Stomach smooth muscle (tissue), 2 donors: ENCODE data around the gene EPHB4.

ENCODE experiments used
- H3K27ac ChIP-seq: one replicate; pipeline ENCODE4 v1.7.0; 2013; ENCODE audit warnings: mild to moderate bottlenecking, low read length, inconsistent platforms
- H3K27me3 ChIP-seq, 2 donors: one replicate each; pipeline ENCODE4 v1.7.0; 2013; ENCODE audit warnings: low read length in 2 of 2; ENCODE audit not compliant: insufficient read depth in 2 of 2, control insufficient read depth in 1 of 2
- H3K36me3 ChIP-seq, 2 donors: one replicate each; pipeline ENCODE4 v1.7.0; 2013; ENCODE audit warnings: low read length in 2 of 2; ENCODE audit not compliant: control insufficient read depth in 2 of 2, insufficient read depth in 2 of 2
- H3K4me1 ChIP-seq: one replicate; pipeline ENCODE4 v1.7.0; 2013; ENCODE audit warnings: low read length; ENCODE audit not compliant: control insufficient read depth, insufficient read depth
- H3K4me3 ChIP-seq, 2 donors: one replicate each; pipeline ENCODE4 v1.7.0; 2013; ENCODE audit warnings: low read length in 2 of 2
- H3K9ac ChIP-seq, 2 donors: one replicate each; pipeline ENCODE4 v1.7.0; 2013; ENCODE audit warnings: low read length in 2 of 2, mild to moderate bottlenecking in 1 of 2
- H3K9me3 ChIP-seq, 2 donors: one replicate each; pipeline ENCODE4 v1.7.0; 2013; ENCODE audit warnings: low read length in 2 of 2; ENCODE audit not compliant: control insufficient read depth in 2 of 2
- donor health status: healthy.
- donor health status: Pancreatic carcinoma.

EPHB4 gene

GRCh38 chr7:100827330-100828226, at the start of gene EPHB4:
EPHB4 (minus strand) TSS chr7:100827523; CDS start chr7:100827030, 493 bp downstream.
- Histone ChIP-seq H3K27ac (peak within 1 kb of the TSS; percentile 24), H3K27me3 (no peaks in the 10 kb centered on the region), H3K4me1 (peaks cover 30% of the 10 kb centered on the region)

GRCh38 chr7:100875356-100875751, 48.0 kb upstream of the EPHB4 start:
- H3K4me1 ChIP-seq: peaks cover 19% of the 10 kb centered on the region
- peaks cover 17 to 35% of the 10 kb centered on the region in 2 donors for H3K36me3 ChIP-seq
- peak overlapping the region; percentile 95 for H3K27ac ChIP-seq
- peak overlapping the region; percentile 75 to 94 for H3K4me3 ChIP-seq
- no peaks in the 10 kb centered on the region for H3K9me3 ChIP-seq
- H3K9ac ChIP-seq: peak overlapping the region; percentile 87 to 91
- no peaks in the 10 kb centered on the region for H3K27me3 ChIP-seq

More at GRCh38 chr7:100827330-100828226, at the start of gene EPHB4:
- Histone ChIP-seq H3K9ac (peak within 1 kb of the TSS; percentile 60), H3K36me3 (peaks cover 0 to 4% of the 10 kb centered on the region in 2 donors), H3K9me3 (no peaks in the 10 kb centered on the region), H3K4me3 (peak within 1 kb of the TSS; percentile 78 to 80)

- H3K4me1 ChIP-seq: peaks cover 15% of the 10 kb centered on the region
- peak within 1 kb of the TSS; percentile 91 to 98 for H3K9ac ChIP-seq
- H3K27ac ChIP-seq: peak within 1 kb of the TSS; percentile 95
- no peaks in the 10 kb centered on the region for H3K27me3 ChIP-seq
- H3K9me3 ChIP-seq: no peaks in the 10 kb centered on the region
- peak within 1 kb of the TSS; percentile 82 to 94 for H3K4me3 ChIP-seq
- peaks cover 17 to 37% of the 10 kb centered on the region in 2 donors for H3K36me3 ChIP-seq
Measured at GRCh38 chr7:100874577-100875355, 47.4 kb upstream of the EPHB4 start, which contains the start of gene SRRT. SRRT (plus strand) TSS chr7:100875103; CDS start chr7:100875591, 488 bp downstream.

- Histone ChIP-seq H3K9me3 (no peaks in the 10 kb centered on the region), H3K4me1 (peaks cover 15% of the 10 kb centered on the region), H3K27ac (peak overlapping the region; percentile 95), H3K36me3 (peaks cover 17 to 36% of the 10 kb centered on the region in 2 donors), H3K4me3 (peak overlapping the region; percentile 82 to 94), H3K9ac (peak overlapping the region; percentile 91 to 98), H3K27me3 (no peaks in the 10 kb centered on the region)
Measured at GRCh38 chr7:100874300-100874576, 46.9 kb upstream of the EPHB4 start.

GRCh38 chr7:100873599-100874299, 46.4 kb upstream of the EPHB4 start:
- Histone ChIP-seq H3K9me3 (no peaks in the 10 kb centered on the region), H3K36me3 (peaks cover 15 to 31% of the 10 kb centered on the region in 2 donors), H3K27ac (peak overlapping the region; percentile 95), H3K9ac (peak overlapping the region; percentile 91 to 98), H3K27me3 (no peaks in the 10 kb centered on the region), H3K4me1 (peaks cover 19% of the 10 kb centered on the region), H3K4me3 (peak overlapping the region; percentile 82 to 94)

- H3K4me1 ChIP-seq: peaks cover 37% of the 10 kb centered on the region
- peak overlapping the region; percentile 81 to 88 for H3K4me3 ChIP-seq
- peak overlapping the region; percentile 96 for H3K27ac ChIP-seq
- peak overlapping the region; percentile 98 to 99 for H3K9ac ChIP-seq
- H3K9me3 ChIP-seq: no peaks in the 10 kb centered on the region
- H3K27me3 ChIP-seq: no peaks in the 10 kb centered on the region
- H3K36me3 ChIP-seq: peaks cover 11 to 25% of the 10 kb centered on the region in 2 donors
Measured at GRCh38 chr7:100867776-100868485, 40.6 kb upstream of the EPHB4 start.

- peak within 1 kb of the TSS; percentile 81 to 88 for H3K4me3 ChIP-seq
- H3K27me3 ChIP-seq: no peaks in the 10 kb centered on the region
- H3K4me1 ChIP-seq: peaks cover 37% of the 10 kb centered on the region
- no peaks in the 10 kb centered on the region for H3K9me3 ChIP-seq
- H3K9ac ChIP-seq: peak within 1 kb of the TSS; percentile 98 to 99
- H3K36me3 ChIP-seq: peaks cover 8 to 22% of the 10 kb centered on the region in 2 donors
- peak within 1 kb of the TSS; percentile 96 for H3K27ac ChIP-seq
Measured at GRCh38 chr7:100867040-100867775, 39.9 kb upstream of the EPHB4 start, which contains the start of gene TRIP6. TRIP6 (plus strand) TSS chr7:100867387; CDS start chr7:100867498, 111 bp downstream.

- no peaks in the 10 kb centered on the region for H3K27me3 ChIP-seq
- H3K9me3 ChIP-seq: no peaks in the 10 kb centered on the region
- peak overlapping the region; percentile 81 to 88 for H3K4me3 ChIP-seq
- peaks cover 37% of the 10 kb centered on the region for H3K4me1 ChIP-seq
- H3K9ac ChIP-seq: peak overlapping the region; percentile 98 to 99
- peaks cover 6 to 20% of the 10 kb centered on the region in 2 donors for H3K36me3 ChIP-seq
- peak overlapping the region; percentile 96 for H3K27ac ChIP-seq
Measured at GRCh38 chr7:100866729-100867039, 39.4 kb upstream of the EPHB4 start.

GRCh38 chr7:100865938-100866728, 38.8 kb upstream of the EPHB4 start:
- Histone ChIP-seq H3K4me3 (peak overlapping the region; percentile 81 to 88), H3K9me3 (no peaks in the 10 kb centered on the region), H3K27me3 (no peaks in the 10 kb centered on the region), H3K27ac (peak overlapping the region; percentile 96), H3K4me1 (peaks cover 37% of the 10 kb centered on the region), H3K36me3 (peaks cover 6 to 19% of the 10 kb centered on the region in 2 donors), H3K9ac (peak overlapping the region; percentile 98 to 99)
